ENCODE results near the gene PAX5. TPM values are rescaled to one million over a fixed set of nuclear protein-coding genes. Genes with fewer than 3 reads are reported as not detected.

The PAX5 gene
- total and polyA plus RNA-seq, 9 donors: 0.02 to 0.28 (median 0.05) TPM; not detected in 6

DNA sequence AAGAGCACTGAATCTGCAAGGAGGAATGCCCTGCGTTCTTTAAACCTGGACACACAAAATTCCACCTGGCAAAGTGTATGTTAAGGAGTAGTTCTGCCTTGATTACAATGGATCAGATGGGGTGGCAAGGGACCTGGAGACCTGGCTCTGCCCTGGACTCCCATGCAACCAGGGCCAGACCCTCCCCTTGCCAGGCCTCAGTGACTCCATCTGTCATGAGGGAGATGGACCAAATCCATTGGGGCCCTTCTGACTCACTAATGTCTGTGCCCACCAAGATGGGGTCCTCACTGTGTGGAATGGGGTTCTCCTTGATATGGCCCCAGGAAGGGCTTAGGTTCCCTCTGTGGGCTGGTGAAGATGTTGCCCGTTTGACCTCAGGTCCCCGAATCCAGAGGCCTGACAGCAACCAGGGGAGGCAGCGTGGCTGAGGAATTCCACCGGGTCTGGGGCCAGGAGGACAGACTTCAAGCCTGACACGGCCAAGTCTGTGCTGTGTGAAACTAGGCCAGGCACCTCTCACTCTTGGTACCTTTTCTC, 100.3 kb downstream of the PAX5 start:
- WGBS, 3 donors: 59 to 71% (median 71%) methylated on average over 6 of the region's 6 CpGs
- TF ChIP-seq EP300 (IDR thresholded peaks at IDR 0.05): no peak
- no peak for TF ChIP-seq POLR2A (IDR thresholded peaks at IDR 0.05)
- TF ChIP-seq, protein P1, sequence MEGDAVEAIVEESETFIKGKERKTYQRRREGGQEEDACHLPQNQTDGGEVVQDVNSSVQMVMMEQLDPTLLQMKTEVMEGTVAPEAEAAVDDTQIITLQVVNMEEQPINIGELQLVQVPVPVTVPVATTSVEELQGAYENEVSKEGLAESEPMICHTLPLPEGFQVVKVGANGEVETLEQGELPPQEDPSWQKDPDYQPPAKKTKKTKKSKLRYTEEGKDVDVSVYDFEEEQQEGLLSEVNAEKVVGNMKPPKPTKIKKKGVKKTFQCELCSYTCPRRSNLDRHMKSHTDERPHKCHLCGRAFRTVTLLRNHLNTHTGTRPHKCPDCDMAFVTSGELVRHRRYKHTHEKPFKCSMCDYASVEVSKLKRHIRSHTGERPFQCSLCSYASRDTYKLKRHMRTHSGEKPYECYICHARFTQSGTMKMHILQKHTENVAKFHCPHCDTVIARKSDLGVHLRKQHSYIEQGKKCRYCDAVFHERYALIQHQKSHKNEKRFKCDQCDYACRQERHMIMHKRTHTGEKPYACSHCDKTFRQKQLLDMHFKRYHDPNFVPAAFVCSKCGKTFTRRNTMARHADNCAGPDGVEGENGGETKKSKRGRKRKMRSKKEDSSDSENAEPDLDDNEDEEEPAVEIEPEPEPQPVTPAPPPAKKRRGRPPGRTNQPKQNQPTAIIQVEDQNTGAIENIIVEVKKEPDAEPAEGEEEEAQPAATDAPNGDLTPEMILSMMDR (IDR thresholded peaks at IDR 0.05): no peak
- H3K27me3 ChIP-seq: no peaks in the 10 kb centered on the region

DNA sequence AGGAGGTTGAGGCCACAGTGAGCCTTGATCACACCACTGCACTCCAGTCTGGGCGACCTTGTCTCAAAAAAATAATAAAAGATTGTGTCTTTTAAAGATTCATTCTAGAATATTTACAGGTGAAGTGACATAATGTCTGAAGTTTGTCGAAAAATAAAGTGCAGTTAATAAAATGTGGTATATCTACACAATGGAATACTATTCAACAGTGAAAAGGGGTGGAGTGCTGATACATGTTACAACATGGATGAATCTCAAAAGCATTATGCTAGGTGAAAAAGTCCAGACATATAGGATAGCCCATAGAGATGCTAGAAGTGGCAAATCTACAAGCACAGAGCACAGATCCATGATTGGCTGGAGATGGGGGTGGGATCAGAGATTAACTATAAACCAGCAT, 101.9 kb downstream of the PAX5 start:
- Histone ChIP-seq H3K4me3 (no peak overlapping the region), H3K27ac (no peak overlapping the region), H3K27me3 (no peaks in the 10 kb centered on the region), H3K4me1 (ENCODE audit: insufficient read depth) (no peaks in the 10 kb centered on the region), H3K9me3 (no peaks in the 10 kb centered on the region), H3K36me3 (no peaks in the 10 kb centered on the region)
- 48 to 72% (median 49%) methylated on average over 2 of the region's 2 CpGs for WGBS, 3 donors
- no peak for DNase-seq
- intact Hi-C loops (cut with DNase I): no loop called here
- TF ChIP-seq, protein P1 (IDR thresholded peaks at IDR 0.05): no peak
- TF ChIP-seq EP300 (IDR thresholded peaks at IDR 0.05): no peak
- TF ChIP-seq POLR2A (IDR thresholded peaks at IDR 0.05): no peak

More for the DNA sequence above, 100.3 kb downstream of the PAX5 start:
- no peak overlapping the region for H3K27ac ChIP-seq
- H3K36me3 ChIP-seq: no peaks in the 10 kb centered on the region
- no peak overlapping the region for H3K4me3 ChIP-seq
- intact Hi-C loops (cut with DNase I): loop anchor here in 1 of 4 donors (1.0 kb wide), 1 partner anchor 13 kb away; no protein-coding TSS in a partner anchor
- no peaks in the 10 kb centered on the region for H3K4me1 ChIP-seq (ENCODE audit: insufficient read depth)
- no peak for DNase-seq
- no peaks in the 10 kb centered on the region for H3K9me3 ChIP-seq

- Histone ChIP-seq H3K9me3 (no peaks in the 10 kb centered on the region), H3K27ac (no peak overlapping the region), H3K36me3 (no peaks in the 10 kb centered on the region), H3K4me1 (ENCODE audit: insufficient read depth) (no peaks in the 10 kb centered on the region), H3K27me3 (no peaks in the 10 kb centered on the region), H3K4me3 (no peak overlapping the region)
- TF ChIP-seq, protein P1 (IDR thresholded peaks at IDR 0.05): no peak
- TF ChIP-seq POLR2A (IDR thresholded peaks at IDR 0.05): no peak
- TF ChIP-seq EP300 (IDR thresholded peaks at IDR 0.05): no peak
- no peak for DNase-seq
- intact Hi-C loops (cut with DNase I): no loop called here
- WGBS, 3 donors: 85 to 93% (median 92%) methylated on average over 3 to 4 of the region's 4 CpGs
These were observed 103.1 kb downstream of the PAX5 start for GRCh38 chr9:36930941-36931340.

DNA sequence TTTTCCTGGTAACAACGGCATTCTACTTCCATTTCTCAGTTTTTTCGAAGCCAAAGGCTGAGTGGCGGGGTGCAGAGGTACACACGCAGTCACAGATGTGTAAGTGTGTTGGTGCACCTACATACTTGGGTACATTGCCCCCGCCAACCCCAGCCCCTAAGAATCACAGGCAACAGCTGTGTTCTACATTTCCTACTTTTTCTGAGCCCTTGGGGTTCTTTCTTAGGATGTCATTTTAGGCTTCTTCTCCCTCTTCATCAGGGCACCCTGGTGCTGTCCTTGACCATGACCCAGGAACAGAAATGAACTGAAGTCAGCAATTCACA, 104.8 kb downstream of the PAX5 start:
- no peaks in the 10 kb centered on the region for H3K4me1 ChIP-seq (ENCODE audit: insufficient read depth)
- 85 to 88% (median 87%) methylated on average over 5 of the region's 5 CpGs for WGBS, 3 donors
- H3K27ac ChIP-seq: no peak overlapping the region
- H3K9me3 ChIP-seq: no peaks in the 10 kb centered on the region
- H3K36me3 ChIP-seq: no peaks in the 10 kb centered on the region
- H3K27me3 ChIP-seq: no peaks in the 10 kb centered on the region
- TF ChIP-seq POLR2A (IDR thresholded peaks at IDR 0.05) (no peak), EP300 (IDR thresholded peaks at IDR 0.05) (no peak)
- TF ChIP-seq, protein P1 (IDR thresholded peaks at IDR 0.05): no peak
- intact Hi-C loops (cut with DNase I): no loop called here
- DNase-seq: no peak
- H3K4me3 ChIP-seq: no peak overlapping the region

All from ovary (tissue), 9 donors.